OCI-LY3 (cell line): ENCODE measurements around the gene LRRC14B.

Experiments used
- H2AFZ ChIP-seq: fragments of 200-600, 300-600 bp; shearing (Covaris generic); 2 replicates; pipeline ENCODE4 v1.6.0; 2014; ENCODE audit warnings: antibody characterized with exemption, low read depth, low read length
- H3K27ac ChIP-seq: fragments of 200-600, 300-600 bp; sonication (generic); 2 replicates; pipeline ENCODE4 v1.5.1; 2014; ENCODE audit warnings: mild to moderate bottlenecking, low read length, moderate library complexity, mixed read lengths
- H3K27me3 ChIP-seq: fragments of 200-600, 300-600 bp; sonication (generic); 2 replicates; pipeline ENCODE4 v1.6.1; 2014; ENCODE audit warnings: low read depth, low read length, mixed read lengths
- H3K36me3 ChIP-seq: fragments of 200-600, 300-600 bp; sonication (generic); replicated peaks from 2 replicates; pipeline ENCODE3; 2014; ENCODE audit warnings: low read depth, low read length, mixed read lengths
- H3K4me1 ChIP-seq: fragments of 300-600, 200-600 bp; sonication (generic); 2 replicates; pipeline ENCODE4 v1.6.1; 2014; ENCODE audit warnings: low read length, mixed read lengths
- H3K4me2 ChIP-seq: fragments of 200-600, 300-600 bp; sonication (generic); 2 replicates; pipeline ENCODE4 v1.6.1; 2014; ENCODE audit warnings: low read length, mixed read lengths
- H3K4me3 ChIP-seq: fragments of 300-600, 200-600 bp; sonication (generic); 2 replicates; pipeline ENCODE4 v1.5.1; 2014; ENCODE audit warnings: antibody characterized with exemption, mild to moderate bottlenecking, low read length, moderate library complexity
- H3K79me2 ChIP-seq: fragments of 300-600, 200-600 bp; shearing (Covaris generic); 2 replicates; pipeline ENCODE4 v1.6.1; 2014; ENCODE audit warnings: mild to moderate bottlenecking, low read length, mixed read lengths
- H3K9ac ChIP-seq: fragments of 300-600, 200-600 bp; shearing (Covaris generic); 2 replicates; pipeline ENCODE4 v1.6.0; 2014; ENCODE audit warnings: mild to moderate bottlenecking, low read length, moderate library complexity
- H3K9me3 ChIP-seq: fragments of 200-600, 300-600 bp; shearing (Covaris generic); 2 replicates; pipeline ENCODE4 v1.6.1; 2014; ENCODE audit warnings: low read length, mixed read lengths; ENCODE audit not compliant: insufficient read depth
- H4K20me1 ChIP-seq: fragments of 200-600, 300-600 bp; sonication (generic); 2 replicates; pipeline ENCODE4 v1.6.1; 2016; ENCODE audit warnings: low read length, mixed read lengths; ENCODE audit not compliant: insufficient read depth
- CTCF ChIP-seq: fragments of 200-600, 300-600 bp; sonication (generic); IDR thresholded peaks from 2 replicates; pipeline ENCODE4 v1.5.1; 2014; ENCODE audit warnings: antibody characterized with exemption, low read length, low read depth
- EZH2phosphoT487 ChIP-seq: fragments of 200-600 bp; shearing (Covaris generic); IDR thresholded peaks from 2 replicates; pipeline ENCODE4 v1.6.1; 2018; ENCODE audit warnings: antibody characterized with exemption, mixed run types, low read depth

Gene LRRC14B

GRCh38 chr5:174876-175465 lies 16.3 kb upstream of the LRRC14B start:
- Histone ChIP-seq H3K27me3 (no peaks in the 10 kb centered on the region), H4K20me1 (no peaks in the 10 kb centered on the region), H3K9ac (no peak overlapping the region), H3K36me3 (no peaks in the 10 kb centered on the region), H3K27ac (no peak overlapping the region), H3K79me2 (no peaks in the 10 kb centered on the region), H3K9me3 (no peaks in the 10 kb centered on the region), H3K4me2 (no peak overlapping the region), H3K4me3 (no peak overlapping the region), H2AFZ (no peak overlapping the region), H3K4me1 (no peaks in the 10 kb centered on the region)
- no peak for TF ChIP-seq EZH2phosphoT487

- Histone ChIP-seq H3K27me3 (no peaks in the 10 kb centered on the region), H2AFZ (no peak overlapping the region), H4K20me1 (no peaks in the 10 kb centered on the region), H3K27ac (no peak overlapping the region), H3K9me3 (no peaks in the 10 kb centered on the region), H3K4me3 (no peak overlapping the region), H3K4me1 (no peaks in the 10 kb centered on the region), H3K4me2 (no peak overlapping the region), H3K36me3 (no peaks in the 10 kb centered on the region), H3K79me2 (no peaks in the 10 kb centered on the region), H3K9ac (no peak overlapping the region)
- no peak for TF ChIP-seq EZH2phosphoT487
- TF ChIP-seq CTCF = no peak
Measured at GRCh38 chr5:176296-176823, 14.9 kb upstream of the LRRC14B start.

GRCh38 chr5:178110-178509 lies 13.2 kb upstream of the LRRC14B start:
- Histone ChIP-seq H3K9me3 (no peaks in the 10 kb centered on the region), H3K36me3 (no peaks in the 10 kb centered on the region), H3K4me3 (no peak overlapping the region), H2AFZ (no peak overlapping the region), H3K27ac (no peak overlapping the region), H4K20me1 (no peaks in the 10 kb centered on the region), H3K4me2 (no peak overlapping the region), H3K79me2 (no peaks in the 10 kb centered on the region), H3K9ac (no peak overlapping the region), H3K4me1 (no peaks in the 10 kb centered on the region), H3K27me3 (no peaks in the 10 kb centered on the region)
- TF ChIP-seq CTCF = no peak
- no peak for TF ChIP-seq EZH2phosphoT487

GRCh38 chr5:179401-179800 lies 11.9 kb upstream of the LRRC14B start:
- no peaks in the 10 kb centered on the region for H3K9me3 ChIP-seq
- no peaks in the 10 kb centered on the region for H3K27me3 ChIP-seq
- no peaks in the 10 kb centered on the region for H4K20me1 ChIP-seq
- TF ChIP-seq EZH2phosphoT487 (no peak), CTCF (no peak)
- no peak overlapping the region for H3K9ac ChIP-seq
- no peak overlapping the region for H2AFZ ChIP-seq
- no peaks in the 10 kb centered on the region for H3K36me3 ChIP-seq
- no peak overlapping the region for H3K4me2 ChIP-seq
- no peak overlapping the region for H3K4me3 ChIP-seq
- H3K4me1 ChIP-seq = no peaks in the 10 kb centered on the region
- H3K27ac ChIP-seq = no peak overlapping the region
- H3K79me2 ChIP-seq = no peaks in the 10 kb centered on the region
